Measurements from ENCODE around the gene MUC5B.

- TF ChIP-seq CTCF (IDR thresholded peaks at IDR 0.05) (no peak), POLR2A (IDR thresholded peaks at IDR 0.05) (no peak)
These were observed 23.6 kb upstream of the MUC5B start for GRCh38 chr11:1199241-1199750.

All from prostate gland (tissue), 2 donors.